Measurements from ENCODE around the gene CAPN12.

- TF ChIP-seq CTCF (IDR thresholded peaks at IDR 0.05; ENCODE audit: low read depth, low read length, missing input control), result no peak
- TF ChIP-seq REST (IDR thresholded peaks at IDR 0.05), result no peak
- no peak for TF ChIP-seq MAX (IDR thresholded peaks at IDR 0.05)
Measured at GRCh38 chr19:38709119-38709518, 35.2 kb downstream of the CAPN12 start.
